Right atrium auricular region (tissue), 2 donors: ENCODE data around the gene PSG1. TPM values are rescaled to one million over a fixed set of nuclear protein-coding genes. Genes with fewer than 3 reads are reported as not detected.
"Not testable (repeated sequence)": the region's sequence is repeated elsewhere in the genome, so short reads cannot be mapped to it uniquely, and the experiment has no call there.

Source experiments
- DNase-seq: peaks from one replicate; pipeline ENCODE4 v3.0.0-alpha.2; 2019; ENCODE audit warnings: low spot score
- H3K27ac ChIP-seq, 2 donors: fragments of 200-600 bp; sonication (generic); 1 replicate in 1 of 2; 2 replicates in 1 of 2; pipeline ENCODE4 v1.5.1; 2016 to 2019
- H3K27me3 ChIP-seq, 2 donors: fragments of 200-600 bp; sonication (generic); one replicate each; pipeline versions ENCODE4 v1.5.1 to v1.6.0; 2017 to 2019
- H3K36me3 ChIP-seq: fragments of 200-600 bp; sonication (generic); one replicate; pipeline ENCODE4 v1.5.1; 2016
- H3K4me1 ChIP-seq, 2 donors: fragments of 200-600 bp; sonication (generic); one replicate each; pipeline versions ENCODE4 v1.5.1 to v1.6.0; 2017 to 2019
- H3K4me3 ChIP-seq, 2 donors: fragments of 200-600 bp; sonication (generic); 1 replicate in 1 of 2; 2 replicates in 1 of 2; pipeline ENCODE4 v1.5.1; 2017 to 2019; ENCODE audit warnings: mild to moderate bottlenecking in 1 of 2, moderate library complexity in 1 of 2
- H3K9me3 ChIP-seq, 2 donors: fragments of 200-600 bp; sonication (generic); one replicate each; pipeline ENCODE4 v1.5.1; 2019
- CTCF ChIP-seq, 2 donors: fragments of 200-600 bp; sonication (generic); IDR thresholded peaks; one replicate each; pipeline ENCODE4 v1.5.1; 2019; ENCODE audit warnings: antibody characterized with exemption in 2 of 2
- total RNA-seq, 2 donors: library from RNA; depleted of rRNA; stranded (reverse); fragments of >200 nt; gene quantifications; one replicate each; pipeline ENCODE4 v1.1.0, GENCODE V29; 2016

Gene PSG1
- total RNA-seq, 2 donors from 2014 or later, result not detected

DNA sequence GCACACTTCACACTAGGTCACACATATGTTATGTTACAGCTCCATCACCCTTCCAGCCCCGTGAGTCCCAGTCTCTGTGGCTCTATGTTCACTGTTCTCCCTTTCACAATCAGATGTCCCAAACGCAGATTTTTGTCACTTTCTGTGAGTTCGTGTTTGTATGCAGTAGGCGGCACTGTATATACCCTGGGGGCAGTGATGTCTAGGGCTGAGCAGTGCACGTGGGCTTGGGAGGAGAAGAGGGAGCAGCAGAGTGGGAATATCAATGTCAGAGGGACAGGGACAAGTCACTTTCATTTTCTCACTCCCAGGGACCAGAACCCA lies 22.0 kb downstream of the PSG1 start:
- Histone ChIP-seq H3K27me3 (no peaks in the 10 kb centered on the region), H3K36me3 (no peaks in the 10 kb centered on the region), H3K4me1 (no peaks in the 10 kb centered on the region), H3K4me3 (no peak overlapping the region), H3K9me3 (no peaks in the 10 kb centered on the region), H3K27ac (no peak overlapping the region)
- DNase-seq, result no peak
- TF ChIP-seq CTCF (IDR thresholded peaks at IDR 0.05), result peak in 1 of 2 donors; percentile 12

- peak in 1 of 2 donors; percentile 52 for TF ChIP-seq CTCF (IDR thresholded peaks at IDR 0.05)
- not testable (repeated sequence) for DNase-seq
Observed at GRCh38 chr19:42856866-42857543, 22.5 kb downstream of the PSG1 start.

DNA sequence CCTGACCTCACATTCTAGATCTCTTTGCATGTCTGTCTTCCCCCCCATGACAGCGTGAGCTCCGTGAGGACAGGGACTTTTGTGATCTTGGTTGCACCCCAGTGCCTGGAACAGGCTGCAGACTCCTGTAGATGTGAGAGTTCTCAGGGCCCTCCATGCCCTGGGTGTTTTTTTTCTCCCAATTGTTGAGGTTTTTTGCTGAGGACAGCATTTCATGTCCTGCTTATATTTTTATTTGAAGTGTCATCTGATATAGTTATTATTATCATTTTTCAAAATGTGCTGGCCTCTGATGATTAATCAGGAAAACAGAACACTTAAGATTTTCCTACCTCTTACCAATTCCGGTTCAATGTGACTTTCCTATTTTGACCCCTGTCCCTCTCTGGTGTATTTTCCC lies 24.8 kb downstream of the PSG1 start:
- not testable (repeated sequence) for H3K4me1 ChIP-seq, H3K36me3 ChIP-seq, H3K4me3 ChIP-seq, DNase-seq, H3K27ac ChIP-seq, H3K9me3 ChIP-seq, H3K27me3 ChIP-seq

More at GRCh38 chr19:42856866-42857543, 22.5 kb downstream of the PSG1 start:
- H3K36me3 ChIP-seq, H3K9me3 ChIP-seq, H3K4me3 ChIP-seq, H3K4me1 ChIP-seq, H3K27ac ChIP-seq, H3K27me3 ChIP-seq: not testable (repeated sequence)

DNA sequence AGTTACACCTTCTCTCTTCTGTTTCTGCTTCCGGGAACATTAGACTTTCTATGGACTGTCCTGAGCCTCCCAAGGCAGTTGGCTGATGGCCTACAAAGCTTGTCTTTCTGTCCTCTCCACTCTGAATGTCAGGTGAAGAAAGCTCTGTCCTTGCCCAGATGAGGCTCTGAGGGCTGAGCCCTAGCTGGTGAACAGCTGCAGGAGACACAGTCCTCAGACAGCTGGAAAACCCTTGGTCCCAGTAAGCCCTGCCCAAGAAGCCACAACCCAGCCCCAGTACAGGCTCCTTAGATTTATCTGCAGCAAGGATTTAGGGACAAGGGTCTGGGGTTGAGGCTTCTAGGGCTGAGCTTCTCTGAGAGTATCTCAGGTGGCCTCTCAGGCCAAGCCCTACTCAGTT lies 26.3 kb downstream of the PSG1 start:
- not testable (repeated sequence) for H3K9me3 ChIP-seq, H3K4me3 ChIP-seq, H3K36me3 ChIP-seq, H3K27me3 ChIP-seq, H3K27ac ChIP-seq, DNase-seq, H3K4me1 ChIP-seq

GRCh38 chr19:42852821-42853220 lies 26.7 kb downstream of the PSG1 start:
- H3K27ac ChIP-seq, H3K27me3 ChIP-seq, H3K9me3 ChIP-seq, DNase-seq, H3K4me3 ChIP-seq, H3K36me3 ChIP-seq, H3K4me1 ChIP-seq: not testable (repeated sequence)

- not testable (repeated sequence) for DNase-seq, H3K4me3 ChIP-seq, H3K27me3 ChIP-seq, H3K9me3 ChIP-seq, H3K36me3 ChIP-seq, H3K4me1 ChIP-seq
- peak overlapping the region; percentile 48 to 69 for H3K27ac ChIP-seq
Observed at GRCh38 chr19:42851718-42852280, 27.7 kb downstream of the PSG1 start.

GRCh38 chr19:42850981-42851717 lies 28.4 kb downstream of the PSG1 start:
- no peaks in the 10 kb centered on the region for H3K9me3 ChIP-seq
- DNase-seq, result peak; percentile 80
- no peak overlapping the region for H3K4me3 ChIP-seq
- no peaks in the 10 kb centered on the region for H3K36me3 ChIP-seq
- H3K4me1 ChIP-seq, result no peaks in the 10 kb centered on the region
- H3K27ac ChIP-seq, result peak overlapping the region; percentile 48 to 69
- H3K27me3 ChIP-seq, result no peaks in the 10 kb centered on the region
- no peak for TF ChIP-seq CTCF (IDR thresholded peaks at IDR 0.05)
